AG04450 (cell line): ENCODE measurements around the gene PHF1. TPM values are rescaled to one million over a fixed set of nuclear protein-coding genes. Genes with fewer than 3 reads are reported as not detected.

ENCODE experiments used
- CTCF ChIA-PET: fragments of 300-600, 350-600 bp; formaldehyde crosslinking; extraction: SDS; loops from one replicate; lab custom pipeline; 2022; ENCODE audit warnings: antibody characterized with exemption, inconsistent platforms; lab: Charles Lee
- POLR2A ChIA-PET: fragments of 350-600 bp; formaldehyde crosslinking; extraction: SDS; loops from one replicate; lab custom pipeline; 2021; ENCODE audit warnings: antibody characterized with exemption, inconsistent platforms; lab: Yijun Ruan, JAX
- DNase-seq: peaks from one replicate; pipeline ENCODE4 v3.0.0-alpha.2; 2011; ENCODE audit warnings: low read depth, low spot score
- H3K27ac ChIP-seq: one replicate; pipeline ENCODE4 v1.5.1; 2012; ENCODE audit warnings: low read depth, low read length, control low read depth
- H3K27me3 ChIP-seq: one replicate; pipeline ENCODE4 v1.6.0; 2012; ENCODE audit warnings: low read length; ENCODE audit not compliant: control insufficient read depth, insufficient read depth
- H3K4me3 ChIP-seq: 2 replicates; pipeline ENCODE4 v1.5.1; 2011; ENCODE audit warnings: mild to moderate bottlenecking, low read depth, low read length, control low read depth
- H3K9me3 ChIP-seq: 2 replicates; pipeline ENCODE4 v1.5.1; 2012; ENCODE audit warnings: low read length; ENCODE audit not compliant: control insufficient read depth, insufficient read depth
- polyA plus RNA-seq: library from polyadenylated mRNA; depleted of rRNA; stranded (reverse); fragments of >200 nt; gene quantifications from 2 replicates; pipeline ENCODE4 v1.2.3, GENCODE V29; 2011
- TF ChIP-seq, protein P1 (sequence below): IDR thresholded peaks from 2 replicates; pipeline ENCODE4 v1.5.1; 2011; ENCODE audit warnings: low read depth, low read length, control low read depth, inconsistent platforms

PHF1 gene
- polyA plus RNA-seq, 1 experiment, result 26.6 TPM

DNA sequence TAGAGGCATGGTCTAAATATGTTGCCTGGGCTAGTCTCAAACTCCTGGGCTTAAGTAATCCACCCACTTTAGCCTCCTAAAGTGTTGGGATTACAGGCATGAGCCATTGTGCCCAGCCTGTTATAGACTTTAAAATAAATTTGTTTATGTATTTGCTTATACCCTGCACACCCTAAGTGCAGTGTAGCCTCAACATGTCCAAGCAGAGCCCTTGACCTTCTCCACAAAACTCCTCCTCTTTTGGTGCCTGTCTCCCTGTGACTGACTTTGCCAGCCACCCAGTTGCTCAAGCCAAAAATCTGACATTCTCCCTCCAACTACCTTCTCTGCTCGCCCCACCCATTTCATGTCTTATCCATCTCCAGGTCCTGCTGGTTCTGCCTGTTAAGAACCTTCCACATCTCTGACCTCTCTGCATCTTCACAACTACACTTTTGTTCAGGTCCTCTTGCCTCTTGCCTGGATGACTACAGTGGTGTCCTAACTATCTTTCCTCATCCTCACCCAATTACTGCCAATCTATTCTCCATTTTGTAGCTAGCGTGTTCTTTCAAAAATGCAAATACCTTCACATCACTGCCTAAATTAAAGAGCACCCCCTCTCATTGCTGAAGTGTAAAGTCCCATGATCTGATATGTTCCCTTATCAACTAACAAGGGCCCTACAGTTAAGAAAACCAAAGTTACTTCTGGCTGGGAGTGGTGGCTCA, 30.4 kb upstream of the PHF1 start:
- TF ChIP-seq, protein P1, sequence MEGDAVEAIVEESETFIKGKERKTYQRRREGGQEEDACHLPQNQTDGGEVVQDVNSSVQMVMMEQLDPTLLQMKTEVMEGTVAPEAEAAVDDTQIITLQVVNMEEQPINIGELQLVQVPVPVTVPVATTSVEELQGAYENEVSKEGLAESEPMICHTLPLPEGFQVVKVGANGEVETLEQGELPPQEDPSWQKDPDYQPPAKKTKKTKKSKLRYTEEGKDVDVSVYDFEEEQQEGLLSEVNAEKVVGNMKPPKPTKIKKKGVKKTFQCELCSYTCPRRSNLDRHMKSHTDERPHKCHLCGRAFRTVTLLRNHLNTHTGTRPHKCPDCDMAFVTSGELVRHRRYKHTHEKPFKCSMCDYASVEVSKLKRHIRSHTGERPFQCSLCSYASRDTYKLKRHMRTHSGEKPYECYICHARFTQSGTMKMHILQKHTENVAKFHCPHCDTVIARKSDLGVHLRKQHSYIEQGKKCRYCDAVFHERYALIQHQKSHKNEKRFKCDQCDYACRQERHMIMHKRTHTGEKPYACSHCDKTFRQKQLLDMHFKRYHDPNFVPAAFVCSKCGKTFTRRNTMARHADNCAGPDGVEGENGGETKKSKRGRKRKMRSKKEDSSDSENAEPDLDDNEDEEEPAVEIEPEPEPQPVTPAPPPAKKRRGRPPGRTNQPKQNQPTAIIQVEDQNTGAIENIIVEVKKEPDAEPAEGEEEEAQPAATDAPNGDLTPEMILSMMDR, result no peak
- Histone ChIP-seq H3K27ac (no peak overlapping the region), H3K27me3 (no peaks in the 10 kb centered on the region), H3K9me3 (no peaks in the 10 kb centered on the region; the same call in 1 of the 2 replicates), H3K4me3 (no peak overlapping the region)
- ChIA-PET CTCF (interaction anchor here (0.9 kb wide), 1 partner anchor 11 kb away, joined by 3 read pairs; no protein-coding TSS in a partner anchor), POLR2A (no interaction called here)
- no peak for DNase-seq

DNA sequence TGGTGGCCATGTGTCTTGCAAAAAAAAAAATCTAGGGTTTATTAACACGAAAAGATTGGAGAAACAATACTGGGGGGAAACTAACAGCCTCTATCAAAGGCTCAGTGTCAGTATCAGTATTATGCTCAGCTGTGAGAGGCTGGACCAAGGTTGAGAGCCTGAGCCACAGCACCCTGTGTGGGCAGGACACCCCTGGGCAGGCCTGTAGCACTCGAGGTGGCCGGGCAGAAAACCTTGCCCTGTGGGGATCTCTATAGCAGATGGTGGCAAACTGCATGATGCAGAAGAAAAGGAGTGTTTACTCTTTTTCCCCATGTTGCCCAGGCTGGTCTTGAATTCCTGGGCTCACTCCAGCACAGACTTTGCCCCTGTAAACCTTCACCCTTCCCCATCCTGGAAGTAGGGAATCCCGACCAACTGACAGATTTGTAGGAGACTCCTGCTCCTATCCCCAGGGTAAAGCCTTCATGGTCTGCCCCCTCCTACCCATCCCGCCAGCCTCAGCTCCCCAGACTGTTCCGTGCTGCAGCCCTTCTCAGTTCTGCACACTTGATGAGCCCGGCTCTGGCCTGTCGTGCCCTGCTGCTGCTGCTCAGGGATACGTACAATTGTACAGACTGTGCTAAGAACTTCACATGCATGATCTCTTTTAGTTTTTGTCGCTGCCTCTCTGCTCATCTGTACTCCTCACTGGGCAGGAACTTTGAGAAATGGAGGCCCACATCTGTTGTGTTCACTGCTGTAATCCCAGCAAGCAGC, 27.2 kb upstream of the PHF1 start:
- H3K27ac ChIP-seq, result no peak overlapping the region
- H3K4me3 ChIP-seq, result no peak overlapping the region
- H3K27me3 ChIP-seq, result no peaks in the 10 kb centered on the region
- no peak for DNase-seq
- CTCF ChIA-PET, result interaction anchor here (0.6 to 1.5 kb wide), 4 partner anchors 8 to 71 kb away, joined by 3 to 7 read pairs (median 4); partner anchors contain the start of gene ZBTB9
- TF ChIP-seq, protein P1, result no peak
- POLR2A ChIA-PET, result interaction anchor here (0.7 kb wide), 1 partner anchor 191 kb away, joined by 3 read pairs; no protein-coding TSS in a partner anchor
- no peaks in the 10 kb centered on the region; the same call in 1 of the 2 replicates for H3K9me3 ChIP-seq

DNA sequence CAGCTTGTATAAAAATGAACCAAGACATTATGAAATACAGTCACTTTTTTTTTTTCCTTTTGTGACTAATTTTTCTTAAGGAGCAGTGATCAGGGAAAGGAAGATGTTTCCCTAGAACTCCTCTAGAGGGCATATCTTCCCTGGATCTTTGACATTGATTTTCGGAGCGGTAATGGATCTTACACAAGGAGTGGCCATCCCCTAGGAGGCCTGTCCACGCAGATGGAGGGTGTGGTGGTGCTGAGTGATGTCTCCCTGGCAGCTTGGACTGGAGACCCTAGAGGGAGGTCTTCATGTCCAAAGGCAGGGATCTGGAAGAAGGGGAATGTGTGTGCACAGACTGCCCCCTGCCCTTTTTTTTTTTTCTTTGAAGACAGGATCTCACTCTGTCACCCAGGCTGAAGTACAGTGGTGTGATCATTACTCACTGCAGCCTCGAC, 26.2 kb upstream of the PHF1 start:
- DNase-seq, result peak; percentile 34
- Histone ChIP-seq H3K4me3 (no peak overlapping the region), H3K9me3 (no peaks in the 10 kb centered on the region; the same call in 1 of the 2 replicates), H3K27ac (no peak overlapping the region), H3K27me3 (no peaks in the 10 kb centered on the region)
- ChIA-PET CTCF (interaction anchor here (0.6 to 1.5 kb wide), 6 partner anchors 9 to 70 kb away, joined by 3 to 7 read pairs (median 4); partner anchors contain the start of gene ZBTB9), POLR2A (interaction anchor here (0.7 kb wide), 1 partner anchor 190 kb away, joined by 3 read pairs; no protein-coding TSS in a partner anchor)
- TF ChIP-seq, protein P1, result peak; percentile 67

DNA sequence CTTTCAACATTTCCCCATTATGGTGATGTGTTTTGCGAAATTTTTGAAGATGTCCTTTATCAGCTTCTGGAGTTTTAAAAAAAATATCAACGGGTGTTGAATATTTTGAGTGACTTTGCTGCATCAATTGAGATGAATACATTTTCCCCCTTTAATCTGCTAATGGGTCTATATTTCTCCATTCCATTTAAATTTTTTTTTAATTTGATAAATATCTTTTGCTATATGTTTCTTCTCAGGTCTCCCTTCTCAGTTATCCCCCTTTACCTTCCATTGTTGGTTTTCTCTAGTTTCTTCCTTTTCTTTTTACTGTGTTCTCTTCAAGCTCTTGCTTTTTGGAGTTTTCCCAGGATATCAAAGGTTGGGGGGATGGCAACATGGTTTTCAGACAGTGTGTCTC, 20.6 kb upstream of the PHF1 start:
- no peak for DNase-seq
- Histone ChIP-seq H3K9me3 (no peaks in the 10 kb centered on the region; the same call in 1 of the 2 replicates), H3K4me3 (no peak overlapping the region), H3K27ac (no peak overlapping the region), H3K27me3 (no peaks in the 10 kb centered on the region)
- POLR2A ChIA-PET, result no interaction called here
- TF ChIP-seq, protein P1, result no peak
- CTCF ChIA-PET, result interaction anchor here (0.7 to 2.0 kb wide), 11 partner anchors 12 to 192 kb away, joined by 3 to 23 read pairs (median 11); partner anchors contain the start of genes CUTA, SYNGAP1, ZBTB22 and ZBTB9
